OCI-LY7 (cell line): ENCODE data around the gene IMP4. TPM values are rescaled to one million over a fixed set of nuclear protein-coding genes. Genes with fewer than 3 reads are reported as not detected.
A peak's percentile ranks its signal among the peaks of the same experiment; 100 is the strongest.

Experiments used
- BruUV-seq: library from RNA; stranded (reverse); fragments of 400-500 nt; replicated peaks from 2 replicates; lab custom pipeline; 2021; lab: Mats Ljungman, UMichigan
- CTCF ChIA-PET: fragments of 300-600 bp; sonication (Branson Sonifier 250); formaldehyde crosslinking; loops from one replicate; lab custom pipeline; 2022; ENCODE audit warnings: antibody characterized with exemption; ENCODE audit not compliant: unreplicated experiment; lab: Charles Lee
- POLR2A ChIA-PET: fragments of 300-600 bp; sonication (Branson Sonifier 250); formaldehyde crosslinking; loops from one replicate; lab custom pipeline; 2022; ENCODE audit warnings: antibody characterized with exemption; lab: Charles Lee
- DNase-seq: peaks from one replicate; pipeline ENCODE4 v3.0.0-alpha.2; 2015; ENCODE audit warnings: low spot score
- H2AFZ ChIP-seq: fragments of 200-600 bp; sonication (generic), shearing (Covaris generic); 2 replicates; pipeline ENCODE4 v1.6.1; 2014; ENCODE audit warnings: mild to moderate bottlenecking, antibody characterized with exemption, low read length, moderate library complexity
- H3K27ac ChIP-seq: fragments of 200-600 bp; sonication (generic); 2 replicates; pipeline ENCODE4 v1.5.1; 2014; ENCODE audit warnings: mixed run types, low read depth, mild to moderate bottlenecking, moderate library complexity, low read length, inconsistent platforms; ENCODE audit not compliant: poor library complexity, severe bottlenecking
- H3K36me3 ChIP-seq: fragments of 200-600 bp; sonication (generic); 2 replicates; pipeline ENCODE4 v1.6.1; 2014; ENCODE audit warnings: mild to moderate bottlenecking, antibody characterized with exemption, low read length, moderate library complexity, mixed read lengths; ENCODE audit not compliant: insufficient read depth
- H3K4me1 ChIP-seq: fragments of 200-600 bp; sonication (generic); 2 replicates; pipeline ENCODE4 v1.5.1; 2014; ENCODE audit warnings: mild to moderate bottlenecking, low read length; ENCODE audit not compliant: insufficient read depth, poor library complexity, severe bottlenecking
- H3K4me2 ChIP-seq: fragments of 200-600 bp; sonication (generic); 2 replicates; pipeline ENCODE4 v1.6.1; 2014; ENCODE audit warnings: mild to moderate bottlenecking, low read length
- H3K4me3 ChIP-seq: fragments of 200-600 bp; sonication (generic); 2 replicates; pipeline ENCODE4 v1.5.1; 2014; ENCODE audit warnings: mild to moderate bottlenecking, low read depth, low read length; ENCODE audit not compliant: poor library complexity, severe bottlenecking
- H3K79me2 ChIP-seq: fragments of 200-600 bp; sonication (generic); 2 replicates; pipeline ENCODE4 v1.6.1; 2016; ENCODE audit warnings: low read depth, mild to moderate bottlenecking, low read length, moderate library complexity, mixed read lengths; ENCODE audit not compliant: insufficient read depth
- H3K9me2 ChIP-seq: fragments of 200-600 bp; sonication (generic); 2 replicates; pipeline ENCODE4 v1.6.1; 2016; ENCODE audit warnings: mild to moderate bottlenecking, low read length, mixed read lengths; ENCODE audit not compliant: insufficient read depth
- H3K9me3 ChIP-seq: fragments of 200-600 bp; sonication (generic); 2 replicates; pipeline ENCODE4 v1.6.1; 2014; ENCODE audit warnings: mild to moderate bottlenecking, mixed run types, low read length, mixed read lengths
- H4K20me1 ChIP-seq: fragments of 200-600 bp; sonication (generic); 2 replicates; pipeline ENCODE4 v1.6.1; 2014; ENCODE audit warnings: mild to moderate bottlenecking, antibody characterized with exemption, low read length, moderate library complexity, mixed read lengths; ENCODE audit not compliant: insufficient read depth
- EZH2phosphoT487 ChIP-seq: fragments of 200-600 bp; sonication (generic); IDR thresholded peaks from 2 replicates; pipeline ENCODE4 v1.6.1; 2018; ENCODE audit warnings: low read depth, borderline replicate concordance, mild to moderate bottlenecking, mixed run types, antibody characterized with exemption, low read length, moderate library complexity, mixed read lengths
- intact Hi-C: fragments of 100-400 bp; cut with micrococcal nuclease; formaldehyde crosslinking; loops from one replicate; pipeline ENCODE4 v1.10.0; 2022; ENCODE audit not compliant: unreplicated experiment
- total RNA-seq, 2 experiments: library from RNA; depleted of rRNA in 1 of 2; stranded (reverse); fragments of >200 nt in 1 of 2; shearing (Covaris generic) in 1 of 2; gene quantifications; 2 replicates each; pipeline ENCODE4 v1.2.3, GENCODE V29; 2014 to 2022
- TF ChIP-seq, protein P1 (sequence below): fragments of 200-600 bp; sonication (generic); conservative IDR thresholded peaks from 2 replicates; pipeline ENCODE4 v1.5.1; 2014; ENCODE audit warnings: mild to moderate bottlenecking, antibody characterized with exemption, low read length, moderate library complexity, mixed read lengths

Gene IMP4
- total RNA-seq, 2 experiments from 2014 or later, result 266 to 314 TPM

DNA sequence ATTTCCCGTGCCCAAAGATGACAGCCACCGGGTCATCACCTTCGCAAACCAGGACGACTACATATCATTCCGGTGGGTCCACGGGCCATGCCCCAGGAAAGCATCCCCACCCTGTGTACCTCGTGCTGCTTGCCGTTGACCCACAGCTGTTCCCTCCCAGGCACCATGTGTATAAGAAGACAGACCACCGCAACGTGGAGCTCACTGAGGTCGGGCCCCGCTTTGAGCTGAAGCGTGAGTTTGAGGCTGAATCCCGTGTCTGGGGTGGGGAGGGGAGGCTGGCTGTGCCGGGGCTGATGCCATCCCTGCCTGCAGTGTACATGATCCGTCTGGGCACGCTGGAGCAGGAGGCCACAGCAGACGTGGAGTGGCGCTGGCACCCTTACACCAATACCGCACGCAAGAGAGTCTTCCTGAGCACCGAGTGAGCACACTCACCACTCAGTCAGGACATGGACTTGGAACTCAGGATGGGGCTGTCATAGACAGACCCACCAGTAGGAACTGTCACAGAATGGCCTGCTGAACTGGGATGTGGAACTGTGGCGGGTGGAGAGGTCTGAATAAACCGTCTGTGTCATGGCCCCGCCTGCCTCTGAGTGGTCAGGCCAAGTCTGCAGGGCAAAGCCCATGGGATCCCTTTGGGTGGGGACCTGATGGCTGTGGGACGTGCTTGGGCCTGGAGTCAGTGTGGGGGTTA, 3.5 kb downstream of the IMP4 start:
- no peaks in the 10 kb centered on the region for H3K9me2 ChIP-seq
- H3K4me2 ChIP-seq, result peak overlapping the region; percentile 99
- H2AFZ ChIP-seq, result no peak overlapping the region
- TF ChIP-seq EZH2phosphoT487, result no peak
- TF ChIP-seq, protein P1, sequence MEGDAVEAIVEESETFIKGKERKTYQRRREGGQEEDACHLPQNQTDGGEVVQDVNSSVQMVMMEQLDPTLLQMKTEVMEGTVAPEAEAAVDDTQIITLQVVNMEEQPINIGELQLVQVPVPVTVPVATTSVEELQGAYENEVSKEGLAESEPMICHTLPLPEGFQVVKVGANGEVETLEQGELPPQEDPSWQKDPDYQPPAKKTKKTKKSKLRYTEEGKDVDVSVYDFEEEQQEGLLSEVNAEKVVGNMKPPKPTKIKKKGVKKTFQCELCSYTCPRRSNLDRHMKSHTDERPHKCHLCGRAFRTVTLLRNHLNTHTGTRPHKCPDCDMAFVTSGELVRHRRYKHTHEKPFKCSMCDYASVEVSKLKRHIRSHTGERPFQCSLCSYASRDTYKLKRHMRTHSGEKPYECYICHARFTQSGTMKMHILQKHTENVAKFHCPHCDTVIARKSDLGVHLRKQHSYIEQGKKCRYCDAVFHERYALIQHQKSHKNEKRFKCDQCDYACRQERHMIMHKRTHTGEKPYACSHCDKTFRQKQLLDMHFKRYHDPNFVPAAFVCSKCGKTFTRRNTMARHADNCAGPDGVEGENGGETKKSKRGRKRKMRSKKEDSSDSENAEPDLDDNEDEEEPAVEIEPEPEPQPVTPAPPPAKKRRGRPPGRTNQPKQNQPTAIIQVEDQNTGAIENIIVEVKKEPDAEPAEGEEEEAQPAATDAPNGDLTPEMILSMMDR, result no peak
- H4K20me1 ChIP-seq, result no peaks in the 10 kb centered on the region
- H3K9me3 ChIP-seq, result no peaks in the 10 kb centered on the region
- H3K27ac ChIP-seq, result peak overlapping the region; percentile 96
- peaks cover 74% of the 10 kb centered on the region for H3K36me3 ChIP-seq
- ChIA-PET CTCF (interaction anchor here (0.5 to 1.1 kb wide), 4 partner anchors 10 to 177 kb away, joined by 3 to 6 read pairs (median 4); partner anchors contain the start of gene PTPN18), POLR2A (interaction anchor here (1.1 to 15.9 kb wide), 7 partner anchors 9 to 41 kb away, joined by 3 to 251 read pairs (median 18); no protein-coding TSS in a partner anchor)
- BruUV-seq, result no TSS peak
- peaks cover 66% of the 10 kb centered on the region for H3K79me2 ChIP-seq
- no peak for DNase-seq
- intact Hi-C loops, result no loop called here
- H3K4me3 ChIP-seq, result peak overlapping the region; percentile 97
- peaks cover 69% of the 10 kb centered on the region for H3K4me1 ChIP-seq

DNA sequence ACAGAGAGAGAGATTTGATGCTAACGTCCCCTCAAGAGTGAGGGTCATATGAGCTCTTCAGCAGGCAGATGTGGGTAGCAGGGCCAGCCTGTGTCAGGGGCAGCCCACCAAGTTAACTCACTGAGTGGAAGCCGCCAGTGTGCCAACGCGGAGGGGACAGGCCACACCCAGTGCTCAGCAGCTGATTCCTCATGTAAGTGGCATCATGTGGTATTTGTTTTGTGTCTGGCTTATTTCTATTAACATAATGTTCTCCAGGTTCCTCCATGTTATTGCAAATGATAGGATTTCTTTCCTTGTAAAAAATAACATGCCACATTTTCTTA, 4.0 kb downstream of the IMP4 start:
- BruUV-seq, result no TSS peak
- H3K4me2 ChIP-seq, result peak overlapping the region; percentile 99
- no peaks in the 10 kb centered on the region for H3K9me2 ChIP-seq
- ChIA-PET POLR2A (interaction anchor here (1.1 to 15.9 kb wide), 6 partner anchors 8 to 39 kb away, joined by 3 to 251 read pairs (median 10); no protein-coding TSS in a partner anchor), CTCF (interaction anchor here (0.5 to 1.1 kb wide), 4 partner anchors 9 to 177 kb away, joined by 3 to 6 read pairs (median 4); partner anchors contain the start of gene PTPN18)
- TF ChIP-seq, protein P1, result no peak
- no peak for TF ChIP-seq EZH2phosphoT487
- no peak overlapping the region for H2AFZ ChIP-seq
- peak overlapping the region; percentile 96 for H3K27ac ChIP-seq
- H4K20me1 ChIP-seq, result no peaks in the 10 kb centered on the region
- H3K4me1 ChIP-seq, result peaks cover 73% of the 10 kb centered on the region
- peaks cover 74% of the 10 kb centered on the region for H3K36me3 ChIP-seq
- peaks cover 64% of the 10 kb centered on the region for H3K79me2 ChIP-seq
- intact Hi-C loops, result no loop called here
- no peaks in the 10 kb centered on the region for H3K9me3 ChIP-seq
- H3K4me3 ChIP-seq, result peak overlapping the region; percentile 97
- DNase-seq, result peak; percentile 51
